ENCODE measurements around the gene WDR90.

WDR90 gene

DNA sequence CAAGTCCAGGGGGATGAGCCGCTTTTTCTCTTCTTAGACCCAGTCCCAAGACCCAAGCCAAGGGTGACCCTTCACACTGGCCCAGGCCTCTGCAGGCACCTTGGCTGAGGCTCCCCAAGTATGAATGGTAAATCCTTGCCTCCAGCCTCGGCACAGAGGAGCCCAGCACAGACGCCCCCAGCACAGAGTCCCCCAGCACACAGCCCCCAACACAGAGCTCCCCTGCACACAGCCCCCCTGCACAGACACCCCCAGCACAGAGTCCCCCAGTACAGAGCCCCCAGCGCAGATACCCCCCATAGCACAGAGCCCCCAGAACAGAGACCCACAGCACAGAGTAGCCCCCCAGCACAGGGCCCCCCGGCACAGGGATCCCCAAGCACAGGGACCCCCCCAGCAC is 8.6 kb upstream of the WDR90 start:
- DNase-seq: no peak

DNA sequence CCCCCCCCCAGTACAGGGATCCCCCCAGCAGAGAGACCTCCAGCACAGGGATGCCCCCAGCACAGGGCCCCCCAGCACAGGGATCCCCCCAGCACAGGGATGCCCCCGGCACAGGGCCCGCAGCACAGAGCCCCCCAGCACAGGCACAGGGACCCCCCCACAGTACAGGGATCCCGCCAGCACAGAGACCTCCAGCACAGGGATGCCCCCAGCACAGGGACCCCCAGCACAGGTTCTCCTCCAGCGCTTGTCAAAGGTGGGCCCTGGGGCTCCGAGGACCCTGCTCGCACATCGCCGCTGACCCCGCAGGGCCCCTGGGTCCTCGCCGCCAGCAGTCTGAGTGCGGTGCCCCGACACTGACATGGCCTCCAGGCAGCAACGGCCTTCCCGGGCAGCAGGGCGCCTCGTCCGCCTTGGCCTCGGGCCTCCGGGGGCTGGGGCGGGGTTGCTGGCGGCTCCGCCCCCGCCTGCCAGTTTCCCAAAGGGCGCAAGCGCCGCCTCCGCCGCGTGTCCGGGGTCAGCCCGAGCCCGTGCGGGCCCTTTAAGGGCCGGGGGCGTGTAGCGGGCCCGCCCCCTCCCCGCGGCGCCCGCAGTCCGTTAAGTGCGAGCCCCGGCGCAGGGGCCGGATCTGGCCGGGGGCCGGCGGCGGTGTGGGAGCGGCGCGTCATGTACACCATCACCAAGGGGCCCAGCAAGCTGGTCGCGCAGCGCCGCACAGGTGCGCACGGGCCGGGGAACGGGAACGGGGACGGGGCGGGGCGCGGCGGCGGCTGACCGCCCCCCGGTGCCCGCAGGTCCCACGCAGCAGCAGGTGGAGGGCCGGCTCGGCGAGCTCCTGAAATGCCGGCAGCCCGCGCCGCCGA is 7.6 kb upstream of the WDR90 start, which contains the start of gene MCRIP2:
TSS of gene MCRIP2 (plus strand) at position 503 of the 863 bp plus-strand sequence. CDS start at position 667, 164 bp downstream.
- no peak for DNase-seq

DNA sequence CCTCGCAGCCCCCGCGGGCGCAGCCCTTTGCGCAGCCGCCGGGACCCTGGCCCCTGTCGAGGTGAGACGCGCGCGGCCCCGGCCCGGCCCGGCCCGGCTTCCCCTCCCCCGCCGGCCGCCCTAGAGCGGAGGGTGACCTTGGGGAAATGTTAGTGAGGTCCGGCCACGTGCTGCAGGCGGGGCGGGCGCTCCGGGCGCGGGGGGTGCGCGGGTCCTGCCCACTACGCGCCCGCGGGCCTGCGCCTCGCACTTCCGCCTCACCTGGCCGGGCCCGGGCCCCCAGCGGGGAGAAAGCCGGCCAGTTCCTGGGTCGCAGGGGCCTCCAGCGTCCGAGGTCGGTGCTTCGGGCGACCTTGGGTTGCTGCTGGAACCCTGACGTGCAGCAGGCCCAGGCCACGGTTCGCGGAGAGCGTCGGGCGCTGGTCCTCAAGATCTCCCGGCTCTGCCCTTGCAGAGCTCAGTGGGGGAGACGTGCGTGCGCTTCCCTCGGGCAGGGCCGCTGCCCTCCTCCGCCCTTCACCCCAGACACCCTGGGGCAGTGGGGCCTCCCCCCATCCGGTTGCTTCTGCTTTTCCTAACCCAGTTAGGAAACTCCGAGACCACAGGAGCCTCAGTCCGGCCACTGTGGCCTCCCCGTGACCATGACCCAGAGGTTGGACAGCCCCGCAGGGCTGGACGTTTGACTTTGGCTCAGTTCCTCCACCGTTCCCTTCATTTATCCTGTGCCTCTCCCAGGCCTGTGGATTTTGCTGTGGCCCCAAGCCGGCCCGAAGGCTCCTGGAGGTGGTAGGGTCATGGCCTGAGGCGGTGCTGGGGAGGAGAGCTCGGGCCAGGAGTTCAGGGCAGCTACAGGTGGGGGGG is 6.7 kb upstream of the WDR90 start:
- DNase-seq: no peak

DNA sequence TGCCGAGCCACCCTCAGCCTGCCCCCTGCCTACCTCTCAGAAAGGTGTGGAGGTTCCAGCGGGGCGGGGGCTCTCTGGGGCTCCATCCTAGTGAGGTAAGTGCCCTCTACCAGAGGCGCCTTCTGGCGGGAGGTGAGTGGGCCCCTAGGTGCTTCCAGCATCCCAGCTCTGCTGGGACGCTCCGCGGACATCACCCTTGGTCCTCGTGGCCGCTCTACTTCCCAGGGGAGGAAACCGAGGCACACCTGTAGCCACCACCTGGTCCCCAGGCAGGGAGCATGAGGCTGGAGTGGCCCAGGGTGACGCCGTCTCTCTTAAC is 6.2 kb upstream of the WDR90 start:
- DNase-seq: no peak

DNA sequence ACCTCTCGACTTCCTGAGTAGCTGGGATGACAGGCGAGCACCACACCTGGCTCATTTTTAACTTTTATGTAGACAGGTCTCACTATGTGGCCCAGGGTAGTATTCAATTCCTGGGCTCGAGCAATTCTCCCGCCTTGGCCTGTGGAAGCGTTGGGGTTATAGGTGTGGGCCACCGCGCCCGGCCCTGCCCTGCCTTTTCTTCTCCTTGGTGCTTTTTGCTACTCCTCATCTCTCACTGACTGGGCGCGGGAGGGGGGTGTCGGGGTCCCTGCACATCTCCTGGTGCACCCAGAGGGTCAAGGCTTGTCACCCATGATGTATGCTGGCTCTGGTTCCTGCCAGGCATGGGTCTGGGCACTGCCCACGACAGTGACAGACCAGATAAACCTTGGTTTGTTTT is 4.6 kb upstream of the WDR90 start:
- DNase-seq: no peak

DNA sequence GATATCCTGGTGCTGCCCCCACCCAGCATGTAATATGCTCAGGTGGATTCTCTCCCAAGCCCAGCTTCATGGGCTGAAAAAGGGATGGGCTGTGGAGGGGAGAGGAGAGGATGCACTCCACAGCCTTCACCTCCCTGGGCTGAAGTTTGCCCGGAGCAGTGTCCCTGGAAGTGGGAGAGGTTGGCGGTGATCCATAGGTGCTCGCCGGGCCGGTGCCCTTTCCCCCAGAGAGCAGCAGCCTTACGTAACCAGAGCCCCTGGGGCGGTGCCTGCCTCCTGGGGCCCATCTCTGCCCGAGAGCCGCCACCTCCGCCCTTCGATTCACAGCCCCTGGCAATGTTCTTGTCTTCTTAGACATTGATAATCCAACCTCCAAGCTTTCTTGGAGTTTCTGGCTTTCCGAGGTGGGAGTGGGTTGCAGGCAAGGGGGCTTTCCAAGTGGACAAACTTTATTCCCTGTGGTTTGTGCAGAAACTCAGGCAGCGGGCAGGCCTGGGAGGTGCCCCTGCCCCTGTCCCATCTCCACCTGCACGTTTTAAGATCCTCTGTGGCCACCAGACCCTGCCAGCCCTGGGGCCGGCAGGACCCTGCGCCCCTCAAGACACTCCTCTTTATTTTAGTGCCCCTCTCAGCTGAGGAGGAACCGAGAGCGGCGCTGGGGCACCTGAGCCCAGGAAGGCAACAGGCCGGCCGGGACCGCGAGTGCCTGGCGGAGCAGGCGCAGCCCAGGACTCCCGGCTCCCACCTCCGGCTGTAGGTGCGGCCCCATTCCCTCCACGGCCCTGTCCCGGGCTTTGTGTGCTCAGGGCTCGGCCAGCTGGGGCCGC is 3.1 kb upstream of the WDR90 start:
- no peak for DNase-seq

DNA sequence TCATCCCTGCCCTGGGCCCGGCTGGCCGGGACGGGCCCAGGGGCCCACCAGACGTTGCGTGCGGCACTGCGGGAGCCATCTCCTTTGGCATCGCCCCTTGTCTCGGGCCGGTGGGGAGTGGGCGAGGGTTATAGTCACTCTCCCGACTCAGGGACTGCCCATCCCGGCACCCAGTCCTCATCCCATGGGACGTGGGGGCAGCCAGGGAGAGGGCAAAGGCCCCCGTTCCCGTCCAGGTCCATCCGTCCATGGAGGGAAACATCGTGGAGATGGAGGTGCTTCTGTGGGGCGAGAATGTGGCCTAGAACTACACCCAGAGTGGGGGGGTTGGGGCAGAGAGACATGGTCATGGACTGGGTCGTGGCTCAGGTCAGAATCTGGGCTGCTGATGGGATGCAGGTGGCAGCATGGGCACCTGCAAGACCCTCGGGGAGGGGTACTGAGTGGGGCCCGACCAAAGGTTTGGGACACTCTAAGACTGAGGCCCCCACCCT is 2.4 kb upstream of the WDR90 start:
- no peak for DNase-seq

DNA sequence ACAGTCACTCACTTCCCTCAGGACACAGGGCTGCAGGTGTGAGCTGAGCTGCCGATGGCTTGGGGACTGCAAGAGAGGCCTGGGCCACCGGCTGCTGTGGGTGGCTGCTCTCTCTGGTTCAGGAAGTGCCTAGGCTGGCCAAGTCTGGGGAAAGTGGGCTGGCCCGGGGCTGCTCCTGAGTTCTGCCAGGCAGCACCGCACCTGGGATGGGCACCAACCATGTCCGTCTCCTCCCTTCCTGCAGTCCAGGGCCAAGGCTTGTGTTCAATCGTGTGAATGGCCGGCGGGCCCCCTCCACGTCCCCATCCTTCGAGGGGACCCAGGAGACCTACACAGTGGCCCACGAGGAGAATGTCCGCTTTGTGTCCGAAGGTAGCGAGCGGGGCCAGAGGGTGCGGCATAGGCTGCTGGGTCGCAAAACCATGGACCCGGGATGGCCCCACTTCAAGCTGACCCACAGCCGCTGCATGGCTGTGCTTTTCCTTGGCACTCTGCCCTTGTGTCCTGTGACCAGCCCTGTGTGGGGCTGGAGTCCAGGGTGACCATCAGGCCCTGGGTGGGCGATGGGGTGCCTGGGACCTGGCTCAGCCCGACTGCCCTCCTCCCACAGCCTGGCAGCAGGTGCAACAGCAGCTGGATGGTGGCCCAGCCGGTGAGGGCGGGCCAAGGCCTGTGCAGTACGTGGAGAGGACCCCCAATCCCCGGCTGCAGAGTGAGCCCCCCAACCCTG is 1.8 kb upstream of the WDR90 start:
- DNase-seq: no peak

DNA sequence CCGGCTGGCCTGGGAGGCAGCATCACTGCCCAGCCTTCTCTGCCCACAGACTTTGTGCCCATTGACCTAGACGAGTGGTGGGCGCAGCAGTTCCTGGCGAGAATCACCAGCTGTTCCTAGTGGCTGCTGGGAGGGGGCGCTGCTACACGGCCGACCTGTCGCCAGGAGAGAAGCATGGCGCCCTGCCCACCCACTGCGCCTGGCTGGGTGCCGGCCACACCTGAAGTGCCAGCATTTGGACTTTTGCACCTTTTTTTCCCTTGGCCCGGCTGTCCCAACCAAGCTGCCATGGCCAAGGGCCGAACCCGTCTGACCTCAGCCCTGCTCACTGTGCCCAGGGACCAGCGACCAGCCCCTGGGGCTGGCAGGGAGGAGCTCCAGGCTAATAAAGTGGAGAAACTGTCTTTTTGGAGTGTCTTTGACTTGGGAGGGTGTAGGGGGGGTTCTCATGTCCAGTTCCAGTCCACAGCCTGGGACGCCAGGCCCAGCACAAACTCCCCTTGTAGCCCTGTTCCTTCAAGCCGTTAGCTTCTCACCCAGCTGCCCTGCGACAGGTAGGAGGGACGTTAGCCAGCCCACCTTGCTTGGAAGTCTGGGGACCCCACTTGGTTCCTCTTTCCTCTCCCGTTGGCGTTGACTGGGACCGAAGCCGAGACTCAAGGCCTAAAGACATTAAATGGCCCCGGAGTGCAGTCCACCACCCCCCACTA is 939 bp upstream of the WDR90 start:
- no peak for DNase-seq

DNA sequence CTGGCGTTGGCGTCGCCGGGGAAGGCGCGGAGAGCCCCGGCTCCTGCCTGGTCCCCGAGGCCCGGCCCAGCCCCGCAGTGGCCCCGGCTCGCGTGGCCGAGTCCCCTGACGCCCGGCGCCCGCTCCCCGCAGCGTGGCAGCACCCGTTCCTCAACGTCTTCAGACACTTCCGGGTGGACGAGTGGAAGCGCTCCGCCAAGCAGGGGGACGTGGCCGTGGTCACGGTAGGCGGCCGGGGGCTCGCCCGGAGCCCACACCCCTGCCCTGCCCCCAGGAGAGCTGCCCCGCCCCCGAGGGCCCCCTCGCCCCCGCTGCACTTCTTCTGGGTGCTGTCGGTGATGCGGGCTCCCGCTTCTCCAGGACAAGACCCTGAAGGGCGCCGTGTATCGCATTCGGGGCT is 466 bp downstream of the WDR90 start:
- no peak for DNase-seq

DNA sequence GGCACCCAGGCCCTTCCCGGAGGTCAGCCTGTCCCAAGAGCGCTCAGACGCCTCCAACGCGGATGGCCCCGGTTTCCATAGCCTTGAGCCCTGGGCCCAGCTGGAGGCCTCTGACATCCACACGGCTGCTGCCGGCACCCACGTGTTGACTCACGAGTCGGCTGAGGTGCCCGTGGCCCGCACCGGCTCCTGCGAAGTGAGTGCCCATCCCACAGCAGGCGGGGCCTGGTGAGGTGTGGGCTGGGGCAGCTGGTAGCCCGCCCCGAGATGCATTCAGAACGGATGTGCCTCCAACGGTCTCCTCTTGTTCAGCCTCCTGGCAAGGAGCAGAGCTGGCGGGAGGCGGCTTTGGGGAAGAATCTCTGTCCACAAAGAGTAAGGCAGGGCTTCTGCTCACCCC is 2.7 kb downstream of the WDR90 start:
- no peak for DNase-seq

DNA sequence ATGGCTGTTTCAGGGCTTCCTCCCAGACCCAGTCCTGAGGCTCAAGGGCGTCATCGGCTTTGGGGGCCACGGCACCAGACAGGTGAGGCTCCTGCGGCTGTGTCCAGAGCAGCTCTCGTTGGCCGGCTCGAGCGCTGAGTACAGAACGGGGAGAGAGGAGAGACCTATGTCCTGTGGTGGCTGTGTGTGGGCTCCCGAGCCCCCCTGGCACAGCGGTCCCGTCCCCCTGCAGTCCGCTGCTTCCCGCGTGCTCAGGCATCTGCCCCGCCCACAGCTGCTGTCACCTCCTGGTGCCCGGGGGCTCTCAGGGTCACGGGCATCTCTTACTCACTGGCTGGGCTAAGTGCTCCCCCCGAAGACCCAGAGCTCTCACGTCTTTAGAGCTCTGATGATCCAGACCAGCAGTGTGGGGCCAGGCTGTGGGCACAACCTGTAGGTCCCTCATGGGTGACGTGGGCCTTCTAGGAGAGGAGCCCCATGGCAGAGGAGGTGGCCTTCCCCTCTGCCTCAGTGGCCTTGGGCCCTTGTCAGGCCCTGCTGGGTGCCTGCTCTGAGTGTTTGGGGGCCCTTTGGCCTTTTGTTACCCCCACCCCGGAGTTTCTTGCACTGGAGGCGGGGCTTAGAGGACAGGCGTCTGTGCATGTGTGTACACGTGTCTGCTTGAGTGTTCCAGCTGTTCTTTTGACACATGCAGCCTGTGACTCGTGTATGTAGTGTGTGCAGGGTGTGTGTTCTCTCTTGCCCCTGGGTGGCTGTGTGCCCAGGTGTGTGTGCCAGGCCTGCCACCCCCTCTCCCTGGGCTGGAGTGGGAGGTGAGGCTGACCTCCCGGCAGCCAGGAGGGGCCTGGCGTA is 3.5 kb downstream of the WDR90 start:
- DNase-seq: no peak

DNA sequence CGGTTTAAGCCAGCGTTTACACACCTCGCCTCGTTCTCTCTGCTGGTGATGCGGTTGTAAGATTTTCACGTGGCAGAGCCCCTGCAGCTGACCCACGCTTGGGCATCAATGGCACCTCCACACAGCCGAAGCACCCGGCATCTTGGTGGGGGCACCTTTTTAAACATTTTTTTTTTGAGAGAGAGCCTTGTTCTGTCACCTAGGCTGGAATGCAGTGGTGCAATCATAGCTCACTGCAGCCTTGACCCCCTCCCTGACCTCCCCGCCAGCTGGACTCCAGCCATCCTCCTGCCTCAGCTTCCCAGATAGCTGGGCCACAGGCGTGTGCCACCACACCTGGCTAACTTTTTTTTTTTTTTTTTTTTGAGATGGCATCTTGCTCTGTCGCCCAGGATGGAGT is 4.9 kb downstream of the WDR90 start:
- no peak for DNase-seq

DNA sequence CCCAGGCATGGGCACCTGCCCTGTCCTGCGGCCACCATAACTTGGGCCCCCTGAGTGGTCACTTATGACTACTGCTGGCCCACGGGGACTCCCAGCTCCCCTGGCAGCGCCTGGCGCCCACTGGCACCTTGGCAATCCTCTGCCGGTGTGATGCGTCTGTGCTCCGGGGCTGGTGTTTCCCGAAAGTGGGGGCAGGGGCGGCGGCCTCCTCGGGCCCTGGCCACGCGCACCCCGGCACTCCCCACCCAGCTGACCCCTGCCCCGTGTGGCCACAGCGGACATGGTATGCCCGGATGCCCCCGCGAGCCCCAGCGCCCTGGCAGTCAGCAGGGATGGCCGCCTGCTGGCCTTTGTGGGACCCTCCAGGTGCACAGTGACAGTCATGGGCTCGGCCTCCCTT is 8.3 kb downstream of the WDR90 start:
- DNase-seq: no peak

DNA sequence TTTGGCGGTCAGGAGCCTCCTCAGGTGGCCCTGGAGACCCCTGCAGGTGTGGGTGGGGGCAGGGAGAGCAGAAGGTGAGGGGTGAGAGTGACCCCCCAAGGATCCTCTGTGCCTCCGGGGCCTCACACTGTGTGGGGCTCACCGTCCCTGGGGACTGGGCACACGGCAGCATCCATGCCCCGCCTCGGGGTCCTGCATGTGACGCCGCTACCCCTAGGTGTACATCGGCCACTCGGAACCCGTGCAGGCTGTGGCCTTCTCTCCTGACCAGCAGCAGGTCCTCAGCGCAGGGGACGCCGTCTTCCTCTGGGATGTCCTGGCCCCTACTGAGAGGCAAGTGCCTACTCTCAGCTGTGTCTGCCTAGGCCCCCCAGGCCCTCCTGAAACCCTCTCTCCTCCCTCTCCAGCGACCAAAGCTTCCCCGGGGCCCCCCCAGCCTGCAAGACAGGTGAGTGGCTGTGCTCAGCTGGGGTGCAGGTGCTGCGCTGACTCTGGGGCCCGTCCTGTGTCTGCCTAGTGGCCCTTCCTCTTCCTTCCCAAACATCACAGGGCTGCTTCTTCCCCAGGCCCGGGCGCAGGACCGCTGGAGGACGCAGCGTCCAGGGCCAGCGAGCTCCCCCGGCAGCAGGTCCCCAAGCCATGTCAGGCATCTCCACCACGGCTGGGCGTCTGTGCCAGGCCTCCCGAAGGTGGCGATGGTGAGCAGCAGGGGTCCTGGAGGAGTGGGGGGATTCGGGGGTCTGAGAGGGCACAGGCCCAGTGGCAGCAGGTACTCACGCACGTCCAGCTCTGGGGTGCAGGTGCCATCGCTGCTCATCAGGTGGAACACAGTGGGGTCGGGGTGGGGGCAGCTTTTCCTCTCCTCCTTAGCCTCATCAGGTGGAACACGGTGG is 9.8 kb downstream of the WDR90 start:
- DNase-seq: no peak

DNA sequence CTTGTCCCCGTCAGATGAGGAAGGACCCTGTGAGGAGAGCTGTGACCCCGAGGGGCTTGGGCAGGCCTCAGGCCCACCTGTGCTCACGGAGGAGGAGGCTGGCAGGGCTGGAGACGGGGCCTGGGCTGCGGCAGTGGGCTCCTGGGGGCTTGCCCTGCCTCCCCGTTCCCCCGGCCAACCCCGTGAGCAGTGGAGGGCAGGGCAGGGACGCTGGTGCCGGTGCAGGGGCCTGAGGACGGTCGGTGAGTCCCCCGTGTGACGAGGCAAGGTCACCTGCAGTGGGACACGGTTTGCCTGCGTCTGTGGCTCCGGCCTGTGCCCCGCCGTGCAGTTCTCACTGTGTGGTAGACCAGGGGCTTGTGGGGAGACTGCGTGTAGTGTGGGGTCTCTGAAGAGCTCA is 10.5 kb downstream of the WDR90 start:
- DNase-seq: no peak

DNA sequence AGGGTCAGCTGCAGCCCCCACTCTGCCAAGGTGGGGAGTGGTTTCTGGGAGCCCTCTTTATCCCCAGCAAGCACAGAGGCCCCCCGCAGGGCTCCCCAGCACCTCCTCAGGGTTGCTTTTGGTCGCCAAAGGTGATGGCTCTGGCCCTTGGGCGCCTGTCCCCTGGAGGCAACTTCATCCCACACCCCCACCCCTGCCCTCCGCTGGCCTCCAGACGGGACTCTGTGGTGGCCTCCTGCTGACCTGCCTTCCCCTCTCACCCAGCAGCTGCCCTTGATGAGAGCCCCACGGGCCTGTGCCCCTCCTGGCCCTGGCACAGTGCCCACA is 10.9 kb downstream of the WDR90 start:
- no peak for DNase-seq

DNA sequence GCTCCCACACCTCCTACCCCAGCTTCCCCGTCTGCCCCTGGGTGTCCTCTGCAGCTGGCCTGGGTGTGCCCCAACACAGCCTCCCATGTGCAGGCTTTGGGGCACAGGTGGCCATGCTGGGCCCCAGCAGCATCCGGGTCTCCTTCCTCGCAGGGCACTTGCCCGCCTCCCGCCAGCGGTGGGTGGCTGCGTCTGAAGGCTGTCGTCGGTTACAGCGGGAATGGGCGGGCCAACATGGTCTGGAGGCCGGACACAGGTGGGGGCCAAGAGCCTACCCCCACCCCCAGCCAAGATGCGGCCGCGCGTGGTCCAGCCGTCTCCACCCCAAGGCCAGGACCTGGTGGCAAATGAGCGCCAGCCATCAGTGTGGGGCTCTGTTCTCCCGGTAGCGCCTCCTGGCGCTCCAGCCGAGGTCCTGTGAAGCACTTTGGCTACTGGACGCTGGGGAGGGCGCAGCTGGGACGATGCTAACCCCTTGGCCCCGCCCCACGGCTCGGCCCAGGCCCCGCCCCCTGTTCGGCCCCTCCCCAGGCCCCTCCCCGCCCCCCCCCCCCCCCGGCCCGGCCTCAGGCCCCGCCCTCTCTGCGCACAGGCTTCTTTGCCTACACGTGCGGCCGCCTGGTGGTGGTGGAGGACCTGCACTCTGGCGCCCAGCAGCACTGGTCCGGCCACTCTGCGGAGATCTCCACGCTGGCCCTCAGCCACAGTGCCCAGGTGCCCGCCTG is 11.5 kb downstream of the WDR90 start:
- DNase-seq: no peak

DNA sequence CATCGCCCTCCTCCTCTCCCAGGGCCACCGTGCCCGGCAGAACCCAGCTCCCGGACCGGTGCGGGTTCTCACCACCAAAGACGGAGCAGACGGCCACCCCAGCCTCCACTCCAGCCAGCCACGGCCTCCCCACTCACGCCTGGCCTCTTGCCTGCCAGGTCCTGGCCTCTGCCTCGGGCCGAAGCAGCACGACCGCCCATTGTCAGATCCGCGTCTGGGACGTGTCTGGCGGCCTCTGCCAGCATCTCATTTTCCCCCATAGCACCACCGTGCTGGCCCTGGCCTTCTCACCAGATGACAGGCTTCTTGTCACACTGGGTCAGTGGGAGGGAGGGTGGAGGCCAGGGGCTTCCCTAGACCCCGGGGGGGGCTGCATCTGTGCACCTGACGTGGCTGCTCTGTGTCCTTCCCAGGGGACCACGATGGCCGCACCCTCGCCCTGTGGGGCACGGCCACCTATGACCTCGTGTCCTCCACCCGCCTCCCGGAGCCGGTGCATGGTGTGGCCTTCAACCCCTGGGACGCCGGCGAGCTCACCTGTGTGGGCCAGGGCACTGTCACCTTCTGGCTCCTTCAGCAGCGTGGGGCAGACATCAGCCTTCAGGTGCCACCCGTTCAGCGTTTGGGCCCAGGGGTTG is 12.1 kb downstream of the WDR90 start:
- DNase-seq: no peak

Measured in NCI-H1694 (cell line).